Esophagus squamous epithelium (tissue), 4 donors: ENCODE data around the gene KLK5.

Experiments used
- CTCF ChIP-seq, 6 experiments: fragments of 450-650 bp in 4 of 6; fragments of 200-600 bp in 2 of 6; sonication (generic) in 2 of 6; IDR thresholded peaks; one replicate each; pipeline ENCODE4 v1.5.1; 2016 to 2019; ENCODE audit warnings: antibody characterized with exemption in 6 of 6, mild to moderate bottlenecking in 4 of 6, moderate library complexity in 4 of 6
- POLR2A ChIP-seq, 4 donors: fragments of 450-650 bp; IDR thresholded peaks; one replicate each; pipeline ENCODE4 v1.6.1; 2017; ENCODE audit warnings: antibody characterized with exemption in 4 of 4, mild to moderate bottlenecking in 4 of 4, moderate library complexity in 3 of 4

GRCh38 chr19:50962245-50962644 is 9.4 kb upstream of the KLK5 start:
- TF ChIP-seq POLR2A (IDR thresholded peaks at IDR 0.05) = no peak
- TF ChIP-seq CTCF (IDR thresholded peaks at IDR 0.05) = no peak
